Measurements from ENCODE around the gene ADAMTSL2. TPM values are rescaled to one million over a fixed set of nuclear protein-coding genes. Genes with fewer than 3 reads are reported as not detected.

ADAMTSL2 gene
- total RNA-seq, 1 donor from 2014 or later = 17.4 TPM

DNA sequence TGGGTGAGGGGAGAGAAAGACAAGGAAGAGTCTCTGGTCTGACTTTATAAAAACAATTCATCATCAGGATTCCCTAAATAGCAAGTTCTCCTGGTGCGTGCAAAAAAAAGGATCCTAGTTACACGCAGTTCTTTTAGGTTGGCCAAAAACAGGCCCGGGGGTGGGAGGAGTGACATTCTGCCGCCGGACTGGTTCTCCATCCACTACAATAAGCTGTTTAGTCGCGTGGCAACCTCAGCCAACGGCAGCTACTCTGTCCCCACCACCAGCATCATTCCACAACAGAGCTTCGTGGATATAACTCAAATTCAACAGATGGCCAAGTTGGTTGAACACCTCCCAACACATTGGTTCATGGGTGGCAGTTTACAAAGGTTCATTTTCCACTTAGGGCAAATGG is 77.5 kb downstream of the ADAMTSL2 start:
- H3K27me3 ChIP-seq = peaks cover 58% of the 10 kb centered on the region
- intact Hi-C loops (cut with DNase I) = no loop called here
- H3K27ac ChIP-seq = no peak overlapping the region
- no peak overlapping the region for H3K4me3 ChIP-seq
- no peaks in the 10 kb centered on the region for H3K9me3 ChIP-seq
- no peak for DNase-seq
- H3K4me1 ChIP-seq = no peaks in the 10 kb centered on the region
- ATAC-seq = no peak
- no peaks in the 10 kb centered on the region for H3K36me3 ChIP-seq
- TF ChIP-seq, protein P1, sequence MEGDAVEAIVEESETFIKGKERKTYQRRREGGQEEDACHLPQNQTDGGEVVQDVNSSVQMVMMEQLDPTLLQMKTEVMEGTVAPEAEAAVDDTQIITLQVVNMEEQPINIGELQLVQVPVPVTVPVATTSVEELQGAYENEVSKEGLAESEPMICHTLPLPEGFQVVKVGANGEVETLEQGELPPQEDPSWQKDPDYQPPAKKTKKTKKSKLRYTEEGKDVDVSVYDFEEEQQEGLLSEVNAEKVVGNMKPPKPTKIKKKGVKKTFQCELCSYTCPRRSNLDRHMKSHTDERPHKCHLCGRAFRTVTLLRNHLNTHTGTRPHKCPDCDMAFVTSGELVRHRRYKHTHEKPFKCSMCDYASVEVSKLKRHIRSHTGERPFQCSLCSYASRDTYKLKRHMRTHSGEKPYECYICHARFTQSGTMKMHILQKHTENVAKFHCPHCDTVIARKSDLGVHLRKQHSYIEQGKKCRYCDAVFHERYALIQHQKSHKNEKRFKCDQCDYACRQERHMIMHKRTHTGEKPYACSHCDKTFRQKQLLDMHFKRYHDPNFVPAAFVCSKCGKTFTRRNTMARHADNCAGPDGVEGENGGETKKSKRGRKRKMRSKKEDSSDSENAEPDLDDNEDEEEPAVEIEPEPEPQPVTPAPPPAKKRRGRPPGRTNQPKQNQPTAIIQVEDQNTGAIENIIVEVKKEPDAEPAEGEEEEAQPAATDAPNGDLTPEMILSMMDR (IDR thresholded peaks at IDR 0.05) = no peak

DNA sequence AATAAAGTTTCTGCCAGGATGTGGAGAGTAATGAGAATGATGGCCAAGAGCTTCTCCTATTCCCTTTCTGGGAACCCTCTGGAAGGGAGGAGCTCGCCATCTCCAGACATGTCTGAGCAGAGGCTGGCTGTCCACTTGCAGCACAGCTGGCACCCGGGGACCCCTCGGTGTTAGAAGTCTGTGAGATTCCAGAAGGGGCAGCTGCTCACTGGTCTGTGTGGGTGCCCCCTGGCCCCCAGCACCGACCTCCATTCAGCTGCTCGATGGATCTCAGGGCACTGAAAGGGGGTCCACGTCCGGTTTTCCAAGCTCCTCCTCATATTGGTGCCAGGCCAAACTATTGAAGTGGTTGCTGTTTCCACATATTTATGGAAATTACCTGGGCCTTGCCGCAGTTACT is 78.3 kb downstream of the ADAMTSL2 start:
- ATAC-seq (no peak), DNase-seq (no peak)
- Histone ChIP-seq H3K4me3 (no peak overlapping the region), H3K27ac (no peak overlapping the region), H3K9me3 (no peaks in the 10 kb centered on the region), H3K4me1 (no peaks in the 10 kb centered on the region), H3K27me3 (peaks cover 53% of the 10 kb centered on the region), H3K36me3 (no peaks in the 10 kb centered on the region)
- intact Hi-C loops (cut with DNase I) = no loop called here
- TF ChIP-seq, protein P1 (IDR thresholded peaks at IDR 0.05) = no peak

GRCh38 chr9:133613432-133613831 is 78.9 kb downstream of the ADAMTSL2 start:
- no peaks in the 10 kb centered on the region for H3K36me3 ChIP-seq
- DNase-seq = no peak
- no peak overlapping the region for H3K27ac ChIP-seq
- peaks cover 51% of the 10 kb centered on the region for H3K27me3 ChIP-seq
- H3K9me3 ChIP-seq = no peaks in the 10 kb centered on the region
- TF ChIP-seq, protein P1 (IDR thresholded peaks at IDR 0.05) = no peak
- H3K4me3 ChIP-seq = no peak overlapping the region
- intact Hi-C loops (cut with DNase I) = no loop called here
- no peaks in the 10 kb centered on the region for H3K4me1 ChIP-seq
- no peak for ATAC-seq

DNA sequence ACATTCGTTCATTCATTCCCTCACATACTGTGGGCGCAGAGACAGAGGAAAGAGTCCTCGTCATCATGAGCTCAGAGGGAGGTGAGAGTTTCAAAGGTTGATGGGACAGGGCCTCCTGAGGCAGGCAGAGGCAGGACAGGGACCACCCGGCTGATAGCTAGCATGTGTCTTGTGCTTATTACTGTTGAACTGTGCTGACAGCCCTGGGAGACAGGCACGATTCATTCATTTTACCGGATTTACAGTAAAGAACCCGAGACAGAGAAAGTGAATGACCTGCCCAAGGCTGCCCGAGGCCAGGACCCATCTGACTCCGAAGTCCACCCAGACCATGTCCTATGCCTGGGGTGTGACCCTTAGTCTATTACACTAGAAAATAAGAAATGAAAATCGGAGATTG is 79.6 kb downstream of the ADAMTSL2 start:
- no peaks in the 10 kb centered on the region for H3K9me3 ChIP-seq
- peaks cover 46% of the 10 kb centered on the region for H3K27me3 ChIP-seq
- intact Hi-C loops (cut with DNase I) = no loop called here
- no peak overlapping the region for H3K27ac ChIP-seq
- TF ChIP-seq, protein P1 (IDR thresholded peaks at IDR 0.05) = no peak
- no peak for DNase-seq
- no peak for ATAC-seq
- no peaks in the 10 kb centered on the region for H3K36me3 ChIP-seq
- no peak overlapping the region for H3K4me3 ChIP-seq
- no peaks in the 10 kb centered on the region for H3K4me1 ChIP-seq

DNA sequence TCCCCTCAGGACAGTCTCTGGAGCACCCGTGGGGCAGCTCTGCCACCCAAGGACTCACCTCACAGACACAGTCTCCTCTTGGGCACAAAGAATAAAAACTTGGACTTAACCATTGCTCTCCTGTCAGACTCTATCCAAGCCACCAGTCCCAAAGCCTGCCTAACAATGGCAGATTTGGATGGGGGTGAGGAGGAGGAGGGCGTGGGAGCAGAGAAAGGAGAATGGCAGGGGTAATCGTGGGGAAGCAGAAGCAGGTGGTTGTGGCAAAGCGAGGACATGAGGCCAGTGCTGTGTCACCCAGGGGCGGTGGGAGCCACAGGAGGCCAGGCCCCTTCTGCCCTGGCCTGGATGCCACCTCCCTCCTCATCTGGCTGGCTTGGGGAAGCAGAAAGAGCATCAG is 80.2 kb downstream of the ADAMTSL2 start:
- Histone ChIP-seq H3K4me3 (no peak overlapping the region), H3K27me3 (peaks cover 42% of the 10 kb centered on the region), H3K4me1 (no peaks in the 10 kb centered on the region), H3K9me3 (no peaks in the 10 kb centered on the region), H3K27ac (no peak overlapping the region), H3K36me3 (no peaks in the 10 kb centered on the region)
- intact Hi-C loops (cut with DNase I) = no loop called here
- no peak for ATAC-seq
- TF ChIP-seq, protein P1 (IDR thresholded peaks at IDR 0.05) = no peak
- no peak for DNase-seq

DNA sequence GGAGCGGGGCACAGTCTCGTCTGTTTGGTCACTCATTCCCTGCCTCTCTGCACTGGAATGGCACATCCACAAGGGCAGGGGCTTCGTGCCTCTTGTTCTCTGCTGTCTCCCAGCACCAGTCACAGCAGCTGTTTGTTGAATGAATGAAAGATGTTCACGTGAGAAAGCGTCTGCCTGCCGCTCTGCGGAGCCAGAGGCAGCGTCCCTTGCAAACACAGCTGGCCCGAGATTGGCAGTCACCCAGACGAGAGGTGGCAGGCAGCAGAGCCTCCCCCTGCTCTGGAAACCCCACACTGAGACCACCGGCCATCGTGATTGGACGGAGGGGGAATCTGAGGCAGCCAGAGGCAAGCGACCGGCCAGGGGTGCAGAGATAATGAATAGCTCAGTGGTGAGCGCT is 80.7 kb downstream of the ADAMTSL2 start:
- intact Hi-C loops (cut with DNase I) = no loop called here
- Histone ChIP-seq H3K4me1 (no peaks in the 10 kb centered on the region), H3K36me3 (no peaks in the 10 kb centered on the region), H3K27ac (no peak overlapping the region), H3K9me3 (no peaks in the 10 kb centered on the region), H3K27me3 (peaks cover 37% of the 10 kb centered on the region), H3K4me3 (no peak overlapping the region)
- no peak for ATAC-seq
- TF ChIP-seq, protein P1 (IDR thresholded peaks at IDR 0.05) = no peak
- DNase-seq = no peak

All from upper lobe of right lung (tissue), 1 donor.